OCI-LY7 (cell line): ENCODE results near the gene KIRREL1. TPM values are rescaled to one million over a fixed set of nuclear protein-coding genes. Genes with fewer than 3 reads are reported as not detected.

Experiments
- BruUV-seq: library from RNA; stranded (reverse); fragments of 400-500 nt; replicated peaks from 2 replicates; lab custom pipeline; 2021; lab: Mats Ljungman, UMichigan
- CTCF ChIA-PET: fragments of 300-600 bp; sonication (Branson Sonifier 250); formaldehyde crosslinking; loops from one replicate; lab custom pipeline; 2022; ENCODE audit warnings: antibody characterized with exemption; ENCODE audit not compliant: unreplicated experiment; lab: Charles Lee
- POLR2A ChIA-PET: fragments of 300-600 bp; sonication (Branson Sonifier 250); formaldehyde crosslinking; loops from one replicate; lab custom pipeline; 2022; ENCODE audit warnings: antibody characterized with exemption; lab: Charles Lee
- DNase-seq: peaks from one replicate; pipeline ENCODE4 v3.0.0-alpha.2; 2015; ENCODE audit warnings: low spot score
- H2AFZ ChIP-seq: fragments of 200-600 bp; sonication (generic), shearing (Covaris generic); 2 replicates; pipeline ENCODE4 v1.6.1; 2014; ENCODE audit warnings: mild to moderate bottlenecking, antibody characterized with exemption, low read length, moderate library complexity
- H3K27ac ChIP-seq: fragments of 200-600 bp; sonication (generic); 2 replicates; pipeline ENCODE4 v1.5.1; 2014; ENCODE audit warnings: mixed run types, low read depth, mild to moderate bottlenecking, moderate library complexity, low read length, inconsistent platforms; ENCODE audit not compliant: poor library complexity, severe bottlenecking
- H3K36me3 ChIP-seq: fragments of 200-600 bp; sonication (generic); 2 replicates; pipeline ENCODE4 v1.6.1; 2014; ENCODE audit warnings: mild to moderate bottlenecking, antibody characterized with exemption, low read length, moderate library complexity, mixed read lengths; ENCODE audit not compliant: insufficient read depth
- H3K4me1 ChIP-seq: fragments of 200-600 bp; sonication (generic); 2 replicates; pipeline ENCODE4 v1.5.1; 2014; ENCODE audit warnings: mild to moderate bottlenecking, low read length; ENCODE audit not compliant: insufficient read depth, poor library complexity, severe bottlenecking
- H3K4me2 ChIP-seq: fragments of 200-600 bp; sonication (generic); 2 replicates; pipeline ENCODE4 v1.6.1; 2014; ENCODE audit warnings: mild to moderate bottlenecking, low read length
- H3K4me3 ChIP-seq: fragments of 200-600 bp; sonication (generic); 2 replicates; pipeline ENCODE4 v1.5.1; 2014; ENCODE audit warnings: mild to moderate bottlenecking, low read depth, low read length; ENCODE audit not compliant: poor library complexity, severe bottlenecking
- H3K79me2 ChIP-seq: fragments of 200-600 bp; sonication (generic); 2 replicates; pipeline ENCODE4 v1.6.1; 2016; ENCODE audit warnings: low read depth, mild to moderate bottlenecking, low read length, moderate library complexity, mixed read lengths; ENCODE audit not compliant: insufficient read depth
- H3K9me2 ChIP-seq: fragments of 200-600 bp; sonication (generic); 2 replicates; pipeline ENCODE4 v1.6.1; 2016; ENCODE audit warnings: mild to moderate bottlenecking, low read length, mixed read lengths; ENCODE audit not compliant: insufficient read depth
- H3K9me3 ChIP-seq: fragments of 200-600 bp; sonication (generic); 2 replicates; pipeline ENCODE4 v1.6.1; 2014; ENCODE audit warnings: mild to moderate bottlenecking, mixed run types, low read length, mixed read lengths
- H4K20me1 ChIP-seq: fragments of 200-600 bp; sonication (generic); 2 replicates; pipeline ENCODE4 v1.6.1; 2014; ENCODE audit warnings: mild to moderate bottlenecking, antibody characterized with exemption, low read length, moderate library complexity, mixed read lengths; ENCODE audit not compliant: insufficient read depth
- EZH2phosphoT487 ChIP-seq: fragments of 200-600 bp; sonication (generic); IDR thresholded peaks from 2 replicates; pipeline ENCODE4 v1.6.1; 2018; ENCODE audit warnings: low read depth, borderline replicate concordance, mild to moderate bottlenecking, mixed run types, antibody characterized with exemption, low read length, moderate library complexity, mixed read lengths
- intact Hi-C: fragments of 100-400 bp; cut with micrococcal nuclease; formaldehyde crosslinking; loops from one replicate; pipeline ENCODE4 v1.10.0; 2022; ENCODE audit not compliant: unreplicated experiment
- total RNA-seq, 2 experiments: library from RNA; depleted of rRNA in 1 of 2; stranded (reverse); fragments of >200 nt in 1 of 2; shearing (Covaris generic) in 1 of 2; gene quantifications; 2 replicates each; pipeline ENCODE4 v1.2.3, GENCODE V29; 2014 to 2022
- TF ChIP-seq, protein P1 (sequence below): fragments of 200-600 bp; sonication (generic); conservative IDR thresholded peaks from 2 replicates; pipeline ENCODE4 v1.5.1; 2014; ENCODE audit warnings: mild to moderate bottlenecking, antibody characterized with exemption, low read length, moderate library complexity, mixed read lengths

KIRREL1 gene
- total RNA-seq, 2 experiments from 2014 or later: not detected

DNA sequence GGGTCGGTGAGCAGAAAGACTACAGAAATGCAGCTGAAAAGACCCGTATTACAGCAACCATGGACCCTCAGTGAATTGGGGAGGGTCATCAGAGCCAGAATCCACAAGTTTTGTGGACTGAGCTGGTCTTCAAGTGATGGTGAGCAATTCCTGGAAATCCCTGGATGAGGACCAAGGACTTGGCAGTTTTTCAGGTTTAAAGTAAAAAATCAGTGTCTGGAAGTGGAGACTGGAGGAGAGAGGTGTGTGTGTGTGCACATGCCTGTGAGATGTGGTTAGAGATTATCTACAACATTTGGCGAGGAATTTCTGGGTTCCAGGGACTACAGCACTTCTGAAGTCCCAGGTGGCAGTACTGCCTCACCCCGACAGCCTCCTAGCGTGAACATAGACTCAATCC is 56.4 kb downstream of the KIRREL1 start:
- no peak for TF ChIP-seq EZH2phosphoT487
- TF ChIP-seq, protein P1, sequence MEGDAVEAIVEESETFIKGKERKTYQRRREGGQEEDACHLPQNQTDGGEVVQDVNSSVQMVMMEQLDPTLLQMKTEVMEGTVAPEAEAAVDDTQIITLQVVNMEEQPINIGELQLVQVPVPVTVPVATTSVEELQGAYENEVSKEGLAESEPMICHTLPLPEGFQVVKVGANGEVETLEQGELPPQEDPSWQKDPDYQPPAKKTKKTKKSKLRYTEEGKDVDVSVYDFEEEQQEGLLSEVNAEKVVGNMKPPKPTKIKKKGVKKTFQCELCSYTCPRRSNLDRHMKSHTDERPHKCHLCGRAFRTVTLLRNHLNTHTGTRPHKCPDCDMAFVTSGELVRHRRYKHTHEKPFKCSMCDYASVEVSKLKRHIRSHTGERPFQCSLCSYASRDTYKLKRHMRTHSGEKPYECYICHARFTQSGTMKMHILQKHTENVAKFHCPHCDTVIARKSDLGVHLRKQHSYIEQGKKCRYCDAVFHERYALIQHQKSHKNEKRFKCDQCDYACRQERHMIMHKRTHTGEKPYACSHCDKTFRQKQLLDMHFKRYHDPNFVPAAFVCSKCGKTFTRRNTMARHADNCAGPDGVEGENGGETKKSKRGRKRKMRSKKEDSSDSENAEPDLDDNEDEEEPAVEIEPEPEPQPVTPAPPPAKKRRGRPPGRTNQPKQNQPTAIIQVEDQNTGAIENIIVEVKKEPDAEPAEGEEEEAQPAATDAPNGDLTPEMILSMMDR: no peak
- Histone ChIP-seq H2AFZ (no peak overlapping the region), H3K9me2 (no peaks in the 10 kb centered on the region), H3K79me2 (no peaks in the 10 kb centered on the region), H3K27ac (no peak overlapping the region), H3K9me3 (no peaks in the 10 kb centered on the region), H3K4me2 (no peak overlapping the region), H3K4me3 (no peak overlapping the region), H3K36me3 (no peaks in the 10 kb centered on the region), H4K20me1 (no peaks in the 10 kb centered on the region), H3K4me1 (no peaks in the 10 kb centered on the region)
- intact Hi-C loops: no loop called here
- CTCF ChIA-PET: no interaction called here
- POLR2A ChIA-PET: no interaction called here
- DNase-seq: no peak
- BruUV-seq: no TSS peak

DNA sequence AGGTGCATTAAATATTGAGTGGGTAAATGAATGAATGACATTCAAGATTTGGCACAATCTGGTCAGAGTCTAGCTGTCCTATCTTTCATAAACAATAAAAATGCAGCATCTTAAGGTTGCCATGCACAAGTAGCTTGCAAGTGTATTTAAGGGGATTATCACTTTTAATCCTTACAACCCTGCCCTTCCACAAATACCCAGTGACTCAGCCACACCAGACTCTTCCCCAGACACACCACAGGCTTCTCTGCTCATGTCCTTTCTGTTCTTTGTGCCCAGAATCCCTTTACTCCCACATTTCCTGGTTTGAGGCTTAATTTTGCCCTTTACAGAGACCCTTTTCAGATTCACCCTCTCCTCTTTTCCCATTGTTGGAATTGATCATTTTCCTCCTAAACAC is 59.8 kb downstream of the KIRREL1 start:
- POLR2A ChIA-PET: no interaction called here
- CTCF ChIA-PET: no interaction called here
- BruUV-seq: no TSS peak

DNA sequence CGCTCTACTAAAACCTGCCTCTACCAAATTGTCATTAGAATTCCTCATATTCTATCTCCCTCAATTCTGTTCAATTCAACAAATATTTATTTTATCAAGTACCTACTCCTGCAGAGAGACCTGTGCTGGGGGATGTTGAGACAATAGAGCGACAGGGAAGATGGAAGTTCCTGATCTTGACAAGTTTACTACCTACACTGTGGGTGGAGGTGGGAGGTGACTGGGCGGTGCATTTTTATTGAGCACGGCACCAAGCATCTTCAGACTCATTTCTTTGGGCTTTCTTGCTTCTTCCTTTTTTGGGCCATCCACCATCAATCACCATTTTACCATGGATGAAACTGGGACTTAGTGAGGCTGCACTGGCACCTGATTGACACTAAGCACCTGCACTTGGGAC is 61.3 kb downstream of the KIRREL1 start:
- no peak for DNase-seq
- Histone ChIP-seq H3K9me2 (no peaks in the 10 kb centered on the region), H2AFZ (no peak overlapping the region), H3K4me3 (no peak overlapping the region), H3K9me3 (no peaks in the 10 kb centered on the region), H3K27ac (no peak overlapping the region), H4K20me1 (no peaks in the 10 kb centered on the region), H3K79me2 (no peaks in the 10 kb centered on the region), H3K4me1 (no peaks in the 10 kb centered on the region), H3K4me2 (no peak overlapping the region), H3K36me3 (no peaks in the 10 kb centered on the region)
- CTCF ChIA-PET: no interaction called here
- BruUV-seq: no TSS peak
- POLR2A ChIA-PET: interaction anchor here (0.7 kb wide), 1 partner anchor 491 kb away, joined by 3 read pairs; no protein-coding TSS in a partner anchor
- TF ChIP-seq EZH2phosphoT487: no peak
- TF ChIP-seq, protein P1: no peak
- intact Hi-C loops: no loop called here

More for the DNA sequence above, 59.8 kb downstream of the KIRREL1 start:
- TF ChIP-seq EZH2phosphoT487: no peak
- TF ChIP-seq, protein P1: no peak
- Histone ChIP-seq H3K4me2 (no peak overlapping the region), H3K36me3 (no peaks in the 10 kb centered on the region), H3K9me3 (no peaks in the 10 kb centered on the region), H3K9me2 (no peaks in the 10 kb centered on the region), H3K4me3 (no peak overlapping the region), H3K4me1 (no peaks in the 10 kb centered on the region), H4K20me1 (no peaks in the 10 kb centered on the region), H3K79me2 (no peaks in the 10 kb centered on the region), H2AFZ (no peak overlapping the region), H3K27ac (no peak overlapping the region)
- DNase-seq: no peak
- intact Hi-C loops: no loop called here
